GM12873 (cell line): Measurements from ENCODE around the gene KCNG2.

ENCODE experiments used
- TF ChIP-seq, protein P1 (sequence below): IDR thresholded peaks from 2 replicates; pipeline ENCODE4 v1.5.1; 2012; ENCODE audit warnings: low read depth, mild to moderate bottlenecking, moderate library complexity, low read length, control low read depth; ENCODE audit not compliant: insufficient read depth; ENCODE audit errors: missing control alignments

Gene KCNG2

DNA sequence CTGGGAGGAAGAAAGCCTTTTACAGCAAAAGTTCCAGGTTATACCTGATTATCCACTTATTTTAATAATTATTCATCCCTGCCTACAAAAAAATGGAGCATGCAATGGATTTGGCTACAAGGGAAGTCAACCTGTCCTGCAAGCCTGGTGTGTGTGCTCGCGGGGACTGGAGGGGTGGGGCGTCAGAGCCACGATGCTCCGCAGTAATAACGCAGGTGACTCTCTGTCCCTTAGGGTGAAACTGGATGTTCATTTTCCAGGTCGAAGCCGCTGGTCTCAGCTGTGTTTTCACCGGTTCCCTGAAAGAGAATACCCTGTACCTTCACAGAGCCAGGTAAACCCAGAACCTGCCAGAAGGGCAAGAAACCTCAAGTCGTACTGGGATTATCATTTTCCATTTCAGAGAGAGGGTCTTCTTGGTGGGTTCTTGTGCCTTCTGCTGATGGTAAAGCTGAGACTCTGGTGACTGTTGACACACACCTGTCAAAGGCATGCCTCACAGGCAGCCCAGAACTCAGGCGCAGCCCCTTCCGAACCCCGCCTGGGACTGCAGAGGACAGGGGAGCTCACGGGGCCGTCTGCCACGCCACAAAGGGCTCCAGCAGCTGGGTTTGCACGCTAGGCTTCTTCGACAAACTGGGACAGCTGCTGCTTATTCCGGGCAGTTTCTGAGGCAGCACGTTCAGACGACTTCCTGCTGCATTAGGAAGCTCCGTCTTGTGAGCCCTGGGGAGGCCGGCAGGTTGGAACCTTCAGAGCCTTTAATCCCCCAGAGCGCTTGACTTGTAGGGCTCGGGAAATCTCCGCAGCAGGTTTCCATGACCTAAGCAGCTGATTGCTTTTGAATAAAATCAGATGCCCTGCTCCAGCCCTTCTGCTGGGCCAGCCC, 58.6 kb downstream of the KCNG2 start:
- TF ChIP-seq, protein P1, sequence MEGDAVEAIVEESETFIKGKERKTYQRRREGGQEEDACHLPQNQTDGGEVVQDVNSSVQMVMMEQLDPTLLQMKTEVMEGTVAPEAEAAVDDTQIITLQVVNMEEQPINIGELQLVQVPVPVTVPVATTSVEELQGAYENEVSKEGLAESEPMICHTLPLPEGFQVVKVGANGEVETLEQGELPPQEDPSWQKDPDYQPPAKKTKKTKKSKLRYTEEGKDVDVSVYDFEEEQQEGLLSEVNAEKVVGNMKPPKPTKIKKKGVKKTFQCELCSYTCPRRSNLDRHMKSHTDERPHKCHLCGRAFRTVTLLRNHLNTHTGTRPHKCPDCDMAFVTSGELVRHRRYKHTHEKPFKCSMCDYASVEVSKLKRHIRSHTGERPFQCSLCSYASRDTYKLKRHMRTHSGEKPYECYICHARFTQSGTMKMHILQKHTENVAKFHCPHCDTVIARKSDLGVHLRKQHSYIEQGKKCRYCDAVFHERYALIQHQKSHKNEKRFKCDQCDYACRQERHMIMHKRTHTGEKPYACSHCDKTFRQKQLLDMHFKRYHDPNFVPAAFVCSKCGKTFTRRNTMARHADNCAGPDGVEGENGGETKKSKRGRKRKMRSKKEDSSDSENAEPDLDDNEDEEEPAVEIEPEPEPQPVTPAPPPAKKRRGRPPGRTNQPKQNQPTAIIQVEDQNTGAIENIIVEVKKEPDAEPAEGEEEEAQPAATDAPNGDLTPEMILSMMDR: no peak

DNA sequence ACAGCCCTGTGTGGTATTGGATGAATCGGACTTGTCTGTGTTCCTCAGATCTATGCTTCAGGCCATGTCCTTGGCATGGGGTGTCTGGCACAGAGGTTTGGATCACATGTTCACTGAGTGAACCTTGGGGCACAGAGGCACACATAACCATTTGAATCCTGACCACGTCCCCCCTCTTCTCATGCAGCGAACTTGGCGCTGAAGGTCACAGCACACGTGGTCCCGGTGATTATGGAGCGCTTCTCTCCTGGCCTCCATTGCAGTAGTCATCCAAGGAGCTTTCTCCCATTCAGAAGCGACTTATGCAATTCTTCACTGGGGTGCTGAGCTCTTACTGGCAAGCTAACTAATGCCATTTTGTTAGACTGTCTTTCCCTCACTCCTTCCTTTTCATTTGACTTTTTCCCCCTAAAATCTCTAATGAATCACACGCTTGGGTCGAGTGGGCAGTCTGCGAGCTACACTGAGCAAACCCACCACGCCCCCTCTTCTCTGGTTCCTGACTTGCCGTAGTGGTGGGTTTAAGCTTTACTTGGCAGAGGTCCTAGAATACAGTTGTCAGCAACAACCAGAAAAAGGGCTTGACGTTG, 59.4 kb downstream of the KCNG2 start:
- TF ChIP-seq, protein P1: no peak

DNA sequence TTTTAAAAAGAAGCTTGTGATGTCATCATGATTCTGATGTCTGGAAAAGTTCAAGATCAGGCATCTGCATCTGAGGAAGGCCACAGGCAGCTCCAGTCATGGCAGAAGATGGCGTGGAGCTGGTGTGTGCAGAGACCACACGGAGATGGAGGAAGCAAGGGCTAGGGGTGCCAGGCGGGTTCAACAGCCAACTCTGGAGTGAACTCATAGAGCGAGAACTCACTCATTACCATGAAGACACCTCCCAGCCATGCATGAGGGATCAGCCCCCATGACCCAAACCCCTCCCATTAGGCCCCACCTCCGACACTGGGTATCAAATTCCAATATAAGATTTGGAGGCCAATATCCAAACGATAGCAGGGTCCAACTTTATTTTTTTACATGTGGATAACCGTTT, 61.6 kb downstream of the KCNG2 start:
- TF ChIP-seq, protein P1: no peak

DNA sequence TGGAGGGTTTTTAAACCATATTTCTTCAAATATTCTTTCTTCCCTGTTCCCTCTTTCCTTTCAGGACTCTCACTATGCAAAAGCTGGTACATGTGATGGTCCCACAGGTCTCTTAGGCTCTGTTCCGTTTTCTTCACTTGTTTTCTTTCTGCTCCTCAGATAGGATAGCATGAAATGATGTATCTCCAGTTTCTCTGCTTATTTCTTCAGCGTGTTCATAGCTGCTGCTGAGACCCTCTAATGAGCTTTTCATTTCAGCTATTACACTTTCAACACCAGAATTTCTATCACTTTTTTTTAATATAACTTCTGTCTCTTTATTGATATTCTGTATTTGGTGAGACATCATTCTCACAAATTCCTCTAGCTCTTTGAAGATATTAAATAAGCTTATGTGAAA, 63.9 kb downstream of the KCNG2 start:
- TF ChIP-seq, protein P1: no peak

DNA sequence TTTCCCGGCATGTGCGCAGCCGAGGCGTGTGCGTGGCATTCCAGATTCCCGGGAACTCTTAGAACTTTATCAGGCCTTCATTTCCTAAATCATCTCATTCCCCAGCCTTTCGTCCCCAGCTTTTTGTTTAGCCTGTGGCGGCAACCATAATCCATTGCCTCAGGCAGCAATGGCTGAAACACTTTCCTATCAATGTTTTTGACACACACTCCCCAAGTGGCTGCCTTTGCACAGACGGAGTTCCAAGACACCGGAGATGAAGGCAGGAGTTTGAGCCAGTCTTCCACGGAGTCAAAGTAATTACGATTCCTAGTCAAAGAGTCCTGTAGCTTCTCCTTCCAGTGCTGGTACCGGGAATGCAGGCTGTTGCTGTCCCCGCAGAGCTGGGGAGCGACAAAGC, 64.8 kb downstream of the KCNG2 start:
- TF ChIP-seq, protein P1: no peak

DNA sequence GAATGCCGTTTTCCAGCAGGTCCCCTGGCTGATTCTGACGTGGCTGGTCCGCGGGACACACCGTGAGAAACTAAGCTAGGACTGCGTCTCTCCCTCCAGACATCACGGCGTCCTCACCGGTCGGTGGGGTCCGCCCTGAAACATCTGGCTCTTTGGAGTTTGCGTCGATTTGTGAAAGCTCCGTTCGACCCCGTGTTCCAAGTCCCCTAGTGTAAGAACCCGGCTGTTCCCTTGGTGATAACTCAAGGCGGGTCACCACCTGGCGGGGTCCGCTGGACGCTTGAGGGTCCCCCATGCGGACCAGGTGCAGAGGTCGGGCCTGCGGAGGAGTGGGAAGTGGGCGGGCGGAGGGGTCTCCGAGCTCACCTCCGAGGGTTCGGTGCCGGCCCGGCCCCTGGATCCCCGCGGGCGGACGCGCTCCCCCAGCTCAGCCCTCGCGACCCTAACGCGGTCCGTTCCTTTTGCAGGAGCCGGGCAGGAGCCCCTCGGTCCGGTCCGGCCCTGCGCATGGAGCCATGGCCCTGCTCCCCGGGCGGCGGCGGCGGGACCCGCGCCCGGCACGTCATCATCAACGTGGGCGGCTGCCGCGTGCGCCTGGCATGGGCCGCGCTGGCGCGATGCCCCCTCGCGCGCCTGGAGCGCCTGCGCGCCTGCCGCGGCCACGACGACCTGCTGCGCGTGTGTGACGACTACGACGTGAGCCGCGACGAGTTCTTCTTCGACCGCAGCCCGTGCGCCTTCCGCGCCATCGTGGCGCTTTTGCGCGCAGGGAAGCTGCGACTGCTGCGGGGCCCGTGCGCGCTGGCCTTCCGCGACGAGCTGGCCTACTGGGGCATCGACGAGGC, 65.6 kb downstream of the KCNG2 start:
- TF ChIP-seq, protein P1: no peak
